Vagina (tissue), 2 donors: ENCODE measurements around the gene ASB16.

ENCODE experiments used
- CTCF ChIP-seq, 3 experiments: fragments of 450-650 bp in 2 of 3; fragments of 200-600 bp in 1 of 3; sonication (generic) in 1 of 3; IDR thresholded peaks; one replicate each; pipeline ENCODE4 v1.5.1; 2017 to 2019; ENCODE audit warnings: antibody characterized with exemption in 3 of 3, mild to moderate bottlenecking in 2 of 3, moderate library complexity in 2 of 3
- POLR2A ChIP-seq, 2 donors: fragments of 450-650 bp; IDR thresholded peaks; one replicate each; pipeline ENCODE4 v1.6.1; 2017; ENCODE audit warnings: antibody characterized with exemption in 2 of 2, mild to moderate bottlenecking in 2 of 2, moderate library complexity in 2 of 2

GRCh38 chr17:44137891-44138709, 32.4 kb upstream of the ASB16 start:
- TF ChIP-seq CTCF (IDR thresholded peaks at IDR 0.05) (no peak), POLR2A (IDR thresholded peaks at IDR 0.05) (no peak)
